ENCODE data around the gene XCR1.
"Not testable (repeated sequence)": the region's sequence is repeated elsewhere in the genome, so short reads cannot be mapped to it uniquely, and the experiment has no call there.

XCR1 gene

DNA sequence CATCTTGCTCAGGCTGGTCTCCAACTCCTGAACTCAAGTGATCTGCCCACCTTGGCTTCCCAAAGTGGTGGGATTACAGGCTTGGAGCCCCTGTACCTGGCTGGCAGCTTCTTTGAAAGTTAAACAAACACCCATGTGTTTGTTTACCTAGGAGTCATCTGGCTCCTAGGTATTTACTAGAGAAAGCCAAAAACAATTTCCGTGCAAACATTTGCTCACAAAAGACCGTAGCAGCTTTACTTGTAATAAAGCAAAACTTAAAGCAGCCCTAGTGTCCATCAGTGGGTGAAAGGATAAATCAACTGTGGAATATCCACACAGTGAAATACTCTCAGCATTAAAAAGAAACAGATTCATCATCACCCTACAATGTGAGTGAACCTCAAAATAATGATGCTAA lies 29.4 kb upstream of the XCR1 start (continued):
- TF ChIP-seq, protein P1, sequence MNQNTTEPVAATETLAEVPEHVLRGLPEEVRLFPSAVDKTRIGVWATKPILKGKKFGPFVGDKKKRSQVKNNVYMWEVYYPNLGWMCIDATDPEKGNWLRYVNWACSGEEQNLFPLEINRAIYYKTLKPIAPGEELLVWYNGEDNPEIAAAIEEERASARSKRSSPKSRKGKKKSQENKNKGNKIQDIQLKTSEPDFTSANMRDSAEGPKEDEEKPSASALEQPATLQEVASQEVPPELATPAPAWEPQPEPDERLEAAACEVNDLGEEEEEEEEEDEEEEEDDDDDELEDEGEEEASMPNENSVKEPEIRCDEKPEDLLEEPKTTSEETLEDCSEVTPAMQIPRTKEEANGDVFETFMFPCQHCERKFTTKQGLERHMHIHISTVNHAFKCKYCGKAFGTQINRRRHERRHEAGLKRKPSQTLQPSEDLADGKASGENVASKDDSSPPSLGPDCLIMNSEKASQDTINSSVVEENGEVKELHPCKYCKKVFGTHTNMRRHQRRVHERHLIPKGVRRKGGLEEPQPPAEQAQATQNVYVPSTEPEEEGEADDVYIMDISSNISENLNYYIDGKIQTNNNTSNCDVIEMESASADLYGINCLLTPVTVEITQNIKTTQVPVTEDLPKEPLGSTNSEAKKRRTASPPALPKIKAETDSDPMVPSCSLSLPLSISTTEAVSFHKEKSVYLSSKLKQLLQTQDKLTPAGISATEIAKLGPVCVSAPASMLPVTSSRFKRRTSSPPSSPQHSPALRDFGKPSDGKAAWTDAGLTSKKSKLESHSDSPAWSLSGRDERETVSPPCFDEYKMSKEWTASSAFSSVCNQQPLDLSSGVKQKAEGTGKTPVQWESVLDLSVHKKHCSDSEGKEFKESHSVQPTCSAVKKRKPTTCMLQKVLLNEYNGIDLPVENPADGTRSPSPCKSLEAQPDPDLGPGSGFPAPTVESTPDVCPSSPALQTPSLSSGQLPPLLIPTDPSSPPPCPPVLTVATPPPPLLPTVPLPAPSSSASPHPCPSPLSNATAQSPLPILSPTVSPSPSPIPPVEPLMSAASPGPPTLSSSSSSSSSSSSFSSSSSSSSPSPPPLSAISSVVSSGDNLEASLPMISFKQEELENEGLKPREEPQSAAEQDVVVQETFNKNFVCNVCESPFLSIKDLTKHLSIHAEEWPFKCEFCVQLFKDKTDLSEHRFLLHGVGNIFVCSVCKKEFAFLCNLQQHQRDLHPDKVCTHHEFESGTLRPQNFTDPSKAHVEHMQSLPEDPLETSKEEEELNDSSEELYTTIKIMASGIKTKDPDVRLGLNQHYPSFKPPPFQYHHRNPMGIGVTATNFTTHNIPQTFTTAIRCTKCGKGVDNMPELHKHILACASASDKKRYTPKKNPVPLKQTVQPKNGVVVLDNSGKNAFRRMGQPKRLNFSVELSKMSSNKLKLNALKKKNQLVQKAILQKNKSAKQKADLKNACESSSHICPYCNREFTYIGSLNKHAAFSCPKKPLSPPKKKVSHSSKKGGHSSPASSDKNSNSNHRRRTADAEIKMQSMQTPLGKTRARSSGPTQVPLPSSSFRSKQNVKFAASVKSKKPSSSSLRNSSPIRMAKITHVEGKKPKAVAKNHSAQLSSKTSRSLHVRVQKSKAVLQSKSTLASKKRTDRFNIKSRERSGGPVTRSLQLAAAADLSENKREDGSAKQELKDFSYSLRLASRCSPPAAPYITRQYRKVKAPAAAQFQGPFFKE (tag by site-specific recombination; IDR thresholded peaks at IDR 0.05; ENCODE audit: borderline replicate concordance): no peak
- TF ChIP-seq ZBTB21 (tag by site-specific recombination; IDR thresholded peaks at IDR 0.05) (no peak), ZNF510 (tag by site-specific recombination; IDR thresholded peaks at IDR 0.05; ENCODE audit: insufficient replicate concordance) (no peak), ZNF560 (tag by site-specific recombination; IDR thresholded peaks at IDR 0.05; ENCODE audit: borderline replicate concordance) (no peak), ZNF843 (tag by site-specific recombination; IDR thresholded peaks at IDR 0.05) (no peak), ZNF311 (tag by site-specific recombination; IDR thresholded peaks at IDR 0.05; ENCODE audit: borderline replicate concordance) (no peak)

DNA sequence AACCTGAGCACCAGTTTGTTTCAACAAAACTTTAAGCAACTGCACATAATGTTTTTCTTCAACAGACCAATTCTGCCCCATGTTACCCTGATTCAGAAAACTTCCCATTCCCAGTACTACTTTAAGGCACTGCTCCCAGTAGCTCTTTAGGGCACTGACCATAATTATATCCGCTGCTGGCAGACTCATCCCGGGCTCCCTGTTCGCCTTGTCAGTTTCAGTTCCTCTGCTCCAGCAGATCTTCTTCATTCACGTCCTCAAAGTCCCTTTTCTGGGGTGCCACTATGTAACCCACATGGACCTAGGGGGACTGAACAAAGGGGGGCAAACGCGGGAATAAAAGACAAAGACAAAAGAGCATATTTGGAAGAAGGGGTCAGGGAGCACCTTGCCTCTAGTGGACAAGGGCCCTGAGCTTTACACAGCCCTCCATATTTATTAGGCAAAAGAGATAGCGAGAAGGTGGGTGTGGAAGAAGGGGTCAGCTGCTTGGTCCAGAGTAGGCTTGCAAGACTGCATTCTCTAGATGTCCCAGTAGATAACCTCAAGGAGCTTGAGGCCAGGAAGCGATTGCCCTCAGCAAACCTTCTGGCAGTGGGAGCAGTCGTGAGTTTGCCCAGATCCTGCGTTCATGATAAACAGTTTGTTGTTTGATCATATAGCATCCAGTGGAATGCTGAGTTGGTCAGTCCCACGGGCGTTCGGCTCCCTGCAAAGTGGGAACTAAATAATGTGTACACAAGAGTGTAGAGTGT lies 26.7 kb upstream of the XCR1 start:
- H3K4me3 ChIP-seq (ENCODE audit: low read depth, low read length); POLR2A ChIA-PET; H3K36me3 ChIP-seq (ENCODE audit: control insufficient read depth in 2 of 2, insufficient read depth in 1 of 2, low read length in 2 of 2); H3K9me3 ChIP-seq (ENCODE audit: control insufficient read depth, insufficient read depth, low read depth, low read length); H3K27ac ChIP-seq (ENCODE audit: extremely low read depth, low read depth, low read length); H3K4me1 ChIP-seq (ENCODE audit: control insufficient read depth, insufficient read depth, low read length): not testable (repeated sequence)
- CTCF ChIA-PET: interaction anchor here (0.7 to 1.4 kb wide), 3 partner anchors 25 to 311 kb away, joined by 3 to 4 read pairs (median 3); no protein-coding TSS in a partner anchor

DNA sequence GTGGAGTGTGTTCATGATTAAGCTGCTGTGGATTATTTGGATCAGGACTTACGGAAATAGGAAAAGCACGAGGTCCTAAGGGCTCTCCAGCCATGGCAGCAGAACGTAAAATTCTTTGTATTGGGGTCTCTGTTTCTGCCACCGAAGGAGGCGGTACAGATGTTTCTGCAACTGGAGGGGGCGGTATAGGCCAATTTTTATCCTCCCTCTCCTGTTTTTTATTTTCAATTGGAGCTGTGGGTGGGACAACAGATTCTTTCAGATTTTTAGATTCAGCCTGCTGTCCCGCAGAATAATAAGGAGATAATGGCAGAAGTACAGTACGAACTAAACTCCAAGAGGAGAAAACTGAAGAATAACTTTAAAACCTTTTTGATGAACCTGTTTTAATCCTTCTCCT lies 26.0 kb upstream of the XCR1 start:
- CTCF ChIA-PET: interaction anchor here (1.1 to 1.4 kb wide), 2 partner anchors 26 to 27 kb away, joined by 3 to 4 read pairs; no protein-coding TSS in a partner anchor

DNA sequence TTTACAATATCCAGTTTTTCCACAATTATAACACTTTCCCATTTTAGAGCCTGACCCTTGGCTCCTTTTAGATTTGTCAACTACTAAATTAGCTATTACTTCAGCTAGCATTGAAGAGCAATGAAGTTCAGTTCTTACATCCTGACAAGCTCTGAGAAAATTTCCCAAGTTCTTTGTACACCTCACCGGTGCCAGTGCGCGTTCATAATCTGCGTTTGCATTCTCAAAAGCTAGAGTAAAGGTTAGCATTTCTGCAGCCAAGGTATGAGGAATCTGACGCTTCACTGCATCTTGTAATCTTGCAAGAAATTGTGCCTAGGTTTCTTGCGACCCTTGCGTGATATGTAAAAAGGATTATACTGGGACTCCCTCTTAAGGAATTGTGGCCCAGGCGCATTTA lies 25.2 kb upstream of the XCR1 start:
- ChIA-PET POLR2A (no interaction called here), CTCF (interaction anchor here (0.6 to 1.1 kb wide), 2 partner anchors 16 to 27 kb away, joined by 3 to 4 read pairs; no protein-coding TSS in a partner anchor)
- no peaks in the 10 kb centered on the region for H3K4me1 ChIP-seq (ENCODE audit: control insufficient read depth, insufficient read depth, low read length)
- H3K27ac ChIP-seq (ENCODE audit: extremely low read depth, low read depth, low read length): no peak overlapping the region
- H3K36me3 ChIP-seq (ENCODE audit: control insufficient read depth in 2 of 2, insufficient read depth in 1 of 2, low read length in 2 of 2): no peaks in the 10 kb centered on the region
- no peak for TF ChIP-seq ZNF341 (tag by site-specific recombination; IDR thresholded peaks at IDR 0.05; ENCODE audit: low read depth)
- TF ChIP-seq ZNF747 (tag by site-specific recombination; IDR thresholded peaks at IDR 0.05): no peak
- H3K9me3 ChIP-seq (ENCODE audit: control insufficient read depth, insufficient read depth, low read depth, low read length): no peaks in the 10 kb centered on the region
- no peak overlapping the region for H3K4me3 ChIP-seq (ENCODE audit: low read depth, low read length)

More for the DNA sequence above, 26.0 kb upstream of the XCR1 start:
- H3K9me3 ChIP-seq (ENCODE audit: control insufficient read depth, insufficient read depth, low read depth, low read length); POLR2A ChIA-PET; H3K4me3 ChIP-seq (ENCODE audit: low read depth, low read length); H3K4me1 ChIP-seq (ENCODE audit: control insufficient read depth, insufficient read depth, low read length); H3K36me3 ChIP-seq (ENCODE audit: control insufficient read depth in 2 of 2, insufficient read depth in 1 of 2, low read length in 2 of 2); H3K27ac ChIP-seq (ENCODE audit: extremely low read depth, low read depth, low read length): not testable (repeated sequence)

DNA sequence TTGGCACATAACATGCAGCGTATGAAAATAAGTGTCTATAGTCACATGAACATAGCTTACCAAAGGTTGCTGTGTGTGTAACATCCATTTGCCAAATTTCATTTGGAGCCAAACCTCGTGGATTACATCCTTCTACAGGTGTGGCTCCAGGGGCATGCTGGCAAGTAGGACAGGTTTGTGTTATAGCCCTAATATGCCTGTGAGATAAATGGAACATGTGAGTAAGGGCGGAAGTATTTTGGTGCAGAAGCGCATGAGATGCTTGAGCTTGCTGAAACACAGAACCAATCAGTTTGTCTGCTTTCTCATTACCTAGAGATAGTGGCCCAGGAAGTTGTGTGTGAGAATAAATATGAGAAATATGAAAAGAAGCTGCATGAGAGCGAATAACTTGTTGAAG lies 21.8 kb upstream of the XCR1 start:
- CTCF ChIA-PET: interaction anchor here (1.1 kb wide), 1 partner anchor 110 kb away, joined by 3 read pairs; no protein-coding TSS in a partner anchor
- H3K27ac ChIP-seq (ENCODE audit: extremely low read depth, low read depth, low read length): no peak overlapping the region

DNA sequence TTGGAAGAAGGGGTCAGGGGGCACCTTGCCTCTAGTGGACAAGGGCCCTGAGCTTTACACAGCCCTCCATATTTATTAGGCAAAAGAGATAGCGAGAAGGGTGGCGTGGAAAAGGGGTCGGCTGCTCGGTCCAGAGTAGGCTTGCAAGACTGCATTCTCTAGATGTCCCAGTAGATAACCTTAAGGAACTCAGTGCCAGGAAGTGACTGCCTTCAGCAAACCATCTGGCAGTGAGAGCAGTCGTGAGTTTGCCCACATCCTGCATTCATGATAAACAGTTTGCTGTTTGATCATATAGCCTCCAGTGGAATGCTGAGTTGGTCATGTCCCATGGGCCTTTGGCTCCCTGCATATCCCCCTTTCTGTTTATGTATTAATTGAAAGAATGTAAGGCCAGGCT lies 18.9 kb upstream of the XCR1 start:
- H3K27ac ChIP-seq (ENCODE audit: extremely low read depth, low read depth, low read length); H3K4me3 ChIP-seq (ENCODE audit: low read depth, low read length); H3K4me1 ChIP-seq (ENCODE audit: control insufficient read depth, insufficient read depth, low read length); POLR2A ChIA-PET; H3K9me3 ChIP-seq (ENCODE audit: control insufficient read depth, insufficient read depth, low read depth, low read length); H3K36me3 ChIP-seq (ENCODE audit: control insufficient read depth in 2 of 2, insufficient read depth in 1 of 2, low read length in 2 of 2): not testable (repeated sequence)
- CTCF ChIA-PET: interaction anchor here (0.9 to 1.4 kb wide), 2 partner anchors 33 to 162 kb away, joined by 3 to 4 read pairs; partner anchors contain the start of gene CCR1

More for the DNA sequence above, 21.8 kb upstream of the XCR1 start:
- POLR2A ChIA-PET: no interaction called here
- H3K36me3 ChIP-seq (ENCODE audit: control insufficient read depth in 2 of 2, insufficient read depth in 1 of 2, low read length in 2 of 2): no peaks in the 10 kb centered on the region
- no peaks in the 10 kb centered on the region for H3K9me3 ChIP-seq (ENCODE audit: control insufficient read depth, insufficient read depth, low read depth, low read length)
- no peak overlapping the region for H3K4me3 ChIP-seq (ENCODE audit: low read depth, low read length)
- TF ChIP-seq ZNF16 (tag by site-specific recombination; IDR thresholded peaks at IDR 0.05; ENCODE audit: low read depth): no peak
- TF ChIP-seq, protein P2, sequence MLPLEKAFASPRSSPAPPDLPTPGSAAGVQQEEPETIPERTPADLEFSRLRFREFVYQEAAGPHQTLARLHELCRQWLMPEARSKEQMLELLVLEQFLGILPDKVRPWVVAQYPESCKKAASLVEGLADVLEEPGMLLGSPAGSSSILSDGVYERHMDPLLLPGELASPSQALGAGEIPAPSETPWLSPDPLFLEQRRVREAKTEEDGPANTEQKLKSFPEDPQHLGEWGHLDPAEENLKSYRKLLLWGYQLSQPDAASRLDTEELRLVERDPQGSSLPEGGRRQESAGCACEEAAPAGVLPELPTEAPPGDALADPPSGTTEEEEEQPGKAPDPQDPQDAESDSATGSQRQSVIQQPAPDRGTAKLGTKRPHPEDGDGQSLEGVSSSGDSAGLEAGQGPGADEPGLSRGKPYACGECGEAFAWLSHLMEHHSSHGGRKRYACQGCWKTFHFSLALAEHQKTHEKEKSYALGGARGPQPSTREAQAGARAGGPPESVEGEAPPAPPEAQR (tag by site-specific recombination; IDR thresholded peaks at IDR 0.05): no peak
- no peak for TF ChIP-seq ZNF202 (tag by site-specific recombination; IDR thresholded peaks at IDR 0.05; ENCODE audit: borderline replicate concordance)
- no peak for TF ChIP-seq YY2 (tag by site-specific recombination; IDR thresholded peaks at IDR 0.05)
- TF ChIP-seq EGR2 (tag by site-specific recombination; IDR thresholded peaks at IDR 0.05; ENCODE audit: low read depth): no peak
- no peak for TF ChIP-seq FEZF1 (tag by site-specific recombination; IDR thresholded peaks at IDR 0.05)
- no peaks in the 10 kb centered on the region for H3K4me1 ChIP-seq (ENCODE audit: control insufficient read depth, insufficient read depth, low read length)

Measured in HEK293 (cell line).